ENCODE measurements around the gene SCAF1.

DNA sequence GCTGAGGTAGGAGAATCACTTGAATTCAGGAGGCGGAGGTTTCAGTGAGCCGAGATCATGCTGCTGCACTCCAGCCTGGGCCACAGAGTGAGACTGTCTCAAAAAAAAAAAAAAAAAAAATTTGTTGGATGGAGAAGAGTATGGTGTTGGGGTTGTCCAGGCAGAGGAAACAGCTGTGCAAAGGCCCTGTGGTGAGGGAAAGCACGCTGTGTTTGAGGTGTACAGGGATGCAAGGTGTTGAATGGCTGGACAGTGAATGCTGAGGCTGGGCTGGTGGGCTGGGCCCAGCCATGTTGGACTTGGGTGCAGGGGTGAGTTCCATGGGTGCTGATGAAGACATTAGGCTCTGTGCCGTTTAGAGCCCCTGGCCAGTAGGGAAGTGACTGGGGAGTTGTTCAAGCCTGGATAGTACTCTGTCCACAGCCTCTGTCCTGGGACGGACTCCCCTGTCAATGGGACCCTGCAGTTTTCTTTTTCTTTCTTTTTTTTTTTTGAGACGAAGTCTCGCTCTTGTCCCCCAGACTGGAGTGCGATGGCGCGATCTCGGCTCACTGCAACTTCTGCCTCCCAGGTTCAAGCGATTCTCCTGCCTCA lies 32.4 kb upstream of the SCAF1 start:
- TF ChIP-seq, protein P1, sequence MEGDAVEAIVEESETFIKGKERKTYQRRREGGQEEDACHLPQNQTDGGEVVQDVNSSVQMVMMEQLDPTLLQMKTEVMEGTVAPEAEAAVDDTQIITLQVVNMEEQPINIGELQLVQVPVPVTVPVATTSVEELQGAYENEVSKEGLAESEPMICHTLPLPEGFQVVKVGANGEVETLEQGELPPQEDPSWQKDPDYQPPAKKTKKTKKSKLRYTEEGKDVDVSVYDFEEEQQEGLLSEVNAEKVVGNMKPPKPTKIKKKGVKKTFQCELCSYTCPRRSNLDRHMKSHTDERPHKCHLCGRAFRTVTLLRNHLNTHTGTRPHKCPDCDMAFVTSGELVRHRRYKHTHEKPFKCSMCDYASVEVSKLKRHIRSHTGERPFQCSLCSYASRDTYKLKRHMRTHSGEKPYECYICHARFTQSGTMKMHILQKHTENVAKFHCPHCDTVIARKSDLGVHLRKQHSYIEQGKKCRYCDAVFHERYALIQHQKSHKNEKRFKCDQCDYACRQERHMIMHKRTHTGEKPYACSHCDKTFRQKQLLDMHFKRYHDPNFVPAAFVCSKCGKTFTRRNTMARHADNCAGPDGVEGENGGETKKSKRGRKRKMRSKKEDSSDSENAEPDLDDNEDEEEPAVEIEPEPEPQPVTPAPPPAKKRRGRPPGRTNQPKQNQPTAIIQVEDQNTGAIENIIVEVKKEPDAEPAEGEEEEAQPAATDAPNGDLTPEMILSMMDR (conservative IDR thresholded peaks at IDR 0.05; ENCODE audit: low read depth, low read length), result no peak
- no peak for TF ChIP-seq EZH2 (IDR thresholded peaks at IDR 0.05; ENCODE audit: low read length, unreplicated experiment)

Measured in PC-3 (cell line).